Activated CD4-positive, alpha-beta memory T cell treated with anti-CD3 and anti-CD28 coated beads for 36 hours (primary cell): Measurements from ENCODE around the gene CNNM4. TPM values are rescaled to one million over a fixed set of nuclear protein-coding genes. Genes with fewer than 3 reads are reported as not detected.
A peak's percentile ranks its signal among the peaks of the same experiment; 100 is the strongest.
"Not testable (repeated sequence)": the region's sequence is repeated elsewhere in the genome, so short reads cannot be mapped to it uniquely, and the experiment has no call there.

Experiments used
- CTCF ChIA-PET: fragments of 350-600 bp; sonication (Branson Sonifier 250); formaldehyde crosslinking; loops from one replicate; lab custom pipeline; 2021; ENCODE audit warnings: antibody characterized with exemption, inconsistent platforms; lab: Charles Lee
- POLR2A ChIA-PET: fragments of 350-600 bp; sonication (Branson Sonifier 250); formaldehyde crosslinking; loops from one replicate; lab custom pipeline; 2021; ENCODE audit warnings: antibody characterized with exemption; lab: Charles Lee
- DNase-seq: peaks from one replicate; pipeline ENCODE4 v3.0.0-alpha.2; 2020
- H3K27ac Mint-ChIP-seq: one replicate; pipeline ENCODE4 v1.8.0; 2021; ENCODE audit warnings: mixed read lengths
- H3K27me3 Mint-ChIP-seq: one replicate; pipeline ENCODE4 v1.8.0; 2021; ENCODE audit warnings: mixed read lengths
- H3K36me3 Mint-ChIP-seq: one replicate; pipeline ENCODE4 v1.8.0; 2021; ENCODE audit warnings: mixed read lengths
- H3K4me1 Mint-ChIP-seq: one replicate; pipeline ENCODE4 v1.8.0; 2021; ENCODE audit warnings: low read depth, mixed read lengths
- H3K4me3 Mint-ChIP-seq: one replicate; pipeline ENCODE4 v1.8.0; 2021; ENCODE audit warnings: mild to moderate bottlenecking, mixed read lengths
- H3K9me3 Mint-ChIP-seq: one replicate; pipeline ENCODE4 v1.8.0; 2021; ENCODE audit warnings: mixed read lengths
- intact Hi-C: fragments of 100-400 bp; cut with micrococcal nuclease; formaldehyde crosslinking; loops from one replicate; pipeline ENCODE4 v1.15.1; 2023
- total RNA-seq, 2 experiments: library from RNA; stranded (reverse); gene quantifications; one replicate each; pipeline ENCODE4 v1.2.3, GENCODE V29; 2021

Gene CNNM4
- total RNA-seq, 2 experiments from 2014 or later, result 7.5 to 8.2 TPM

GRCh38 chr2:96772903-96773671, 12.4 kb downstream of the CNNM4 start:
- Mint-ChIP-seq H3K27ac (peak overlapping the region; percentile 1), H3K27me3 (no peaks in the 10 kb centered on the region), H3K4me3 (peak overlapping the region; percentile 29), H3K36me3 (no peaks in the 10 kb centered on the region), H3K9me3 (no peaks in the 10 kb centered on the region), H3K4me1 (peaks cover 18% of the 10 kb centered on the region)
- POLR2A ChIA-PET, result interaction anchor here (0.8 to 1.7 kb wide), 2 partner anchors 12 to 43 kb away, joined by 5 read pairs; partner anchors contain the start of genes CNNM3 and CNNM4
- CTCF ChIA-PET, result interaction anchor here (0.7 to 3.8 kb wide), 7 partner anchors 9 to 85 kb away, joined by 3 to 28 read pairs (median 4); partner anchors contain the start of genes ANKRD39, CNNM3 and CNNM4
- intact Hi-C loops, result no loop called here
- peak; percentile 63 for DNase-seq

GRCh38 chr2:96773922-96774321, 13.2 kb downstream of the CNNM4 start:
- ChIA-PET CTCF (interaction anchor here (0.7 to 3.8 kb wide), 9 partner anchors 10 to 220 kb away, joined by 3 to 28 read pairs (median 4); partner anchors contain the start of genes ANKRD39, CNNM3 and CNNM4), POLR2A (interaction anchor here (0.6 to 1.7 kb wide), 3 partner anchors 13 to 84 kb away, joined by 3 to 5 read pairs (median 5); partner anchors contain the start of genes CNNM3 and CNNM4)
- no peaks in the 10 kb centered on the region for H3K27me3 Mint-ChIP-seq
- H3K4me3 Mint-ChIP-seq, result peak overlapping the region; percentile 62
- peak; percentile 65 for DNase-seq
- peaks cover 18% of the 10 kb centered on the region for H3K4me1 Mint-ChIP-seq
- no peaks in the 10 kb centered on the region for H3K9me3 Mint-ChIP-seq
- H3K27ac Mint-ChIP-seq, result no peak overlapping the region
- no peaks in the 10 kb centered on the region for H3K36me3 Mint-ChIP-seq
- intact Hi-C loops, result loop anchor here (1.0 kb wide), 1 partner anchor 41 kb away; no protein-coding TSS in a partner anchor

GRCh38 chr2:96775160-96775559, 14.5 kb downstream of the CNNM4 start:
- H3K27me3 Mint-ChIP-seq, result no peaks in the 10 kb centered on the region
- no peak for DNase-seq
- no peak overlapping the region for H3K27ac Mint-ChIP-seq
- H3K9me3 Mint-ChIP-seq, result no peaks in the 10 kb centered on the region
- peaks cover 18% of the 10 kb centered on the region for H3K4me1 Mint-ChIP-seq
- POLR2A ChIA-PET, result no interaction called here
- no peak overlapping the region for H3K4me3 Mint-ChIP-seq
- CTCF ChIA-PET, result interaction anchor here (1.0 to 3.8 kb wide), 5 partner anchors 11 to 181 kb away, joined by 3 to 28 read pairs (median 10); partner anchors contain the start of gene CNNM4
- no peaks in the 10 kb centered on the region for H3K36me3 Mint-ChIP-seq
- intact Hi-C loops, result no loop called here

GRCh38 chr2:96783388-96783787, 22.7 kb downstream of the CNNM4 start:
- CTCF ChIA-PET, result interaction anchor here (0.6 to 1.1 kb wide), 2 partner anchors 20 to 258 kb away, joined by 3 read pairs; no protein-coding TSS in a partner anchor
- peaks cover 4% of the 10 kb centered on the region for H3K4me1 Mint-ChIP-seq
- no peaks in the 10 kb centered on the region for H3K9me3 Mint-ChIP-seq
- H3K4me3 Mint-ChIP-seq, result no peak overlapping the region
- no peak overlapping the region for H3K27ac Mint-ChIP-seq
- POLR2A ChIA-PET, result no interaction called here
- DNase-seq, result no peak
- intact Hi-C loops, result no loop called here
- no peaks in the 10 kb centered on the region for H3K36me3 Mint-ChIP-seq
- no peaks in the 10 kb centered on the region for H3K27me3 Mint-ChIP-seq

GRCh38 chr2:96787411-96787810, 26.7 kb downstream of the CNNM4 start:
- H3K36me3 Mint-ChIP-seq, result no peaks in the 10 kb centered on the region
- DNase-seq, result no peak
- ChIA-PET POLR2A (no interaction called here), CTCF (interaction anchor here (0.9 to 1.5 kb wide), 3 partner anchors 13 to 26 kb away, joined by 3 to 4 read pairs (median 3); no protein-coding TSS in a partner anchor)
- intact Hi-C loops, result no loop called here
- H3K27me3 Mint-ChIP-seq, result no peaks in the 10 kb centered on the region
- H3K9me3 Mint-ChIP-seq, result no peaks in the 10 kb centered on the region
- no peak overlapping the region for H3K27ac Mint-ChIP-seq
- H3K4me3 Mint-ChIP-seq, result no peak overlapping the region
- peaks cover 4% of the 10 kb centered on the region for H3K4me1 Mint-ChIP-seq

- no peaks in the 10 kb centered on the region for H3K36me3 Mint-ChIP-seq
- no peak overlapping the region for H3K4me3 Mint-ChIP-seq
- H3K27me3 Mint-ChIP-seq, result no peaks in the 10 kb centered on the region
- CTCF ChIA-PET, result interaction anchor here (1.5 kb wide), 1 partner anchor 27 kb away, joined by 4 read pairs; no protein-coding TSS in a partner anchor
- no peak overlapping the region for H3K27ac Mint-ChIP-seq
- POLR2A ChIA-PET, result no interaction called here
- no peaks in the 10 kb centered on the region for H3K9me3 Mint-ChIP-seq
- intact Hi-C loops, result no loop called here
- H3K4me1 Mint-ChIP-seq, result peaks cover 4% of the 10 kb centered on the region
- no peak for DNase-seq
These were observed 27.9 kb downstream of the CNNM4 start for GRCh38 chr2:96788442-96789244.

- H3K27me3 Mint-ChIP-seq, result no peaks in the 10 kb centered on the region
- H3K36me3 Mint-ChIP-seq, result no peaks in the 10 kb centered on the region
- H3K27ac Mint-ChIP-seq, result no peak overlapping the region
- no peak for DNase-seq
- H3K9me3 Mint-ChIP-seq, result no peaks in the 10 kb centered on the region
- no peak overlapping the region for H3K4me3 Mint-ChIP-seq
- peaks cover 4% of the 10 kb centered on the region for H3K4me1 Mint-ChIP-seq
- CTCF ChIA-PET, result no interaction called here
- intact Hi-C loops, result no loop called here
- POLR2A ChIA-PET, result no interaction called here
These were observed 28.5 kb downstream of the CNNM4 start for GRCh38 chr2:96789245-96789617.

- H3K4me1 Mint-ChIP-seq, result no peaks in the 10 kb centered on the region
- H3K27ac Mint-ChIP-seq, result no peak overlapping the region
- no peaks in the 10 kb centered on the region for H3K9me3 Mint-ChIP-seq
- no peaks in the 10 kb centered on the region for H3K36me3 Mint-ChIP-seq
- no peaks in the 10 kb centered on the region for H3K27me3 Mint-ChIP-seq
- no peak overlapping the region for H3K4me3 Mint-ChIP-seq
- ChIA-PET CTCF (interaction anchor here (0.7 kb wide), 1 partner anchor 161 kb away, joined by 3 read pairs; no protein-coding TSS in a partner anchor), POLR2A (no interaction called here)
- DNase-seq, result no peak
- intact Hi-C loops, result no loop called here
These were observed 32.4 kb downstream of the CNNM4 start for GRCh38 chr2:96792772-96793749.

- ChIA-PET POLR2A (no interaction called here), CTCF (no interaction called here)
- H3K4me3 Mint-ChIP-seq, result no peak overlapping the region
- H3K9me3 Mint-ChIP-seq, result no peaks in the 10 kb centered on the region
- H3K27ac Mint-ChIP-seq, result no peak overlapping the region
- intact Hi-C loops, result no loop called here
- no peaks in the 10 kb centered on the region for H3K4me1 Mint-ChIP-seq
- peaks cover 2% of the 10 kb centered on the region for H3K36me3 Mint-ChIP-seq
- DNase-seq, result no peak
- no peaks in the 10 kb centered on the region for H3K27me3 Mint-ChIP-seq
These were observed 34.4 kb downstream of the CNNM4 start for GRCh38 chr2:96795076-96795475.

- H3K4me1 Mint-ChIP-seq, H3K9me3 Mint-ChIP-seq, H3K27ac Mint-ChIP-seq, H3K36me3 Mint-ChIP-seq, H3K4me3 Mint-ChIP-seq, DNase-seq, intact Hi-C loops, H3K27me3 Mint-ChIP-seq, POLR2A ChIA-PET: not testable (repeated sequence)
- CTCF ChIA-PET, result interaction anchor here (1.2 kb wide), 1 partner anchor 35 kb away, joined by 3 read pairs; the partner anchor contains the start of gene CNNM4
These were observed 35.8 kb downstream of the CNNM4 start for GRCh38 chr2:96796497-96796896.

- no peak overlapping the region for H3K27ac Mint-ChIP-seq
- H3K27me3 Mint-ChIP-seq, result no peaks in the 10 kb centered on the region
- H3K9me3 Mint-ChIP-seq, result no peaks in the 10 kb centered on the region
- ChIA-PET POLR2A (no interaction called here), CTCF (interaction anchor here (1.2 kb wide), 1 partner anchor 36 kb away, joined by 3 read pairs; the partner anchor contains the start of gene CNNM4)
- intact Hi-C loops, result no loop called here
- DNase-seq, result no peak
- no peaks in the 10 kb centered on the region for H3K4me1 Mint-ChIP-seq
- peaks cover 2% of the 10 kb centered on the region for H3K36me3 Mint-ChIP-seq
- no peak overlapping the region for H3K4me3 Mint-ChIP-seq
These were observed 36.4 kb downstream of the CNNM4 start for GRCh38 chr2:96797066-96797625.
